Neuron (in vitro differentiated cells): ENCODE measurements around the gene FAM221B.

ENCODE experiments used
- H2AFZ ChIP-seq: one replicate; pipeline ENCODE4 v1.6.1; 2013; ENCODE audit warnings: low read depth, mild to moderate bottlenecking, inconsistent platforms, low read length, moderate library complexity
- H3K27me3 ChIP-seq: one replicate; pipeline ENCODE4 v1.6.1; 2013; ENCODE audit warnings: low read length; ENCODE audit not compliant: insufficient read depth
- H3K36me3 ChIP-seq: one replicate; pipeline ENCODE4 v1.6.1; 2013; ENCODE audit warnings: low read length; ENCODE audit not compliant: insufficient read depth
- H3K4me1 ChIP-seq: one replicate; pipeline ENCODE4 v1.6.1; 2013; ENCODE audit warnings: low read length; ENCODE audit not compliant: insufficient read depth
- H3K4me3 ChIP-seq: 2 replicates; pipeline ENCODE4 v1.5.1; 2013; ENCODE audit warnings: mild to moderate bottlenecking, low read length, moderate library complexity
- H3K9me3 ChIP-seq: one replicate; pipeline ENCODE4 v1.6.1; 2013; ENCODE audit warnings: low read length

The FAM221B gene

GRCh38 chr9:35790025-35790384 lies 38.5 kb downstream of the FAM221B start:
- Histone ChIP-seq H3K4me1 (peaks cover 7% of the 10 kb centered on the region), H2AFZ (no peak overlapping the region), H3K4me3 (no peak overlapping the region), H3K27me3 (peaks cover 3% of the 10 kb centered on the region), H3K9me3 (no peaks in the 10 kb centered on the region), H3K36me3 (no peaks in the 10 kb centered on the region)

DNA sequence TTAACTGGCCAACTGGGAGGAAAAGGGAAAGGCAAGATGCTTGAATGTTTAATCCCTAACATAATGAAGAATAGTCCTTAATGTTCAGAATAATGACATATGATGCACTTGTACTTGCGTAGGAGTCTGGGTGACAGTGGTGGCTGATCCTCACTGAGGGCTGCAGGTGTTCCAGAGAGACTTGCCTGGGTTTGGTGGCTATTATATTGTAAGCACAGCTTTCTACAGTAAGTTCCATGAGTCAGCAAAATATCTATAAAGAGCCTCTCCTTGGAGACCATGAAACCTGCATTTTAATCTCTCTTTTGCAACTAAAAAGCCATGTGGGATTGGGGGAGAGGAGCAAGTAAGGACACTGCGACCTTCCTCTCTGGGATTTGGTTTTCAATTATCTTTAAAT lies 39.0 kb downstream of the FAM221B start:
- H3K9me3 ChIP-seq: no peaks in the 10 kb centered on the region
- H3K36me3 ChIP-seq: no peaks in the 10 kb centered on the region
- no peak overlapping the region for H3K4me3 ChIP-seq
- peaks cover 7% of the 10 kb centered on the region for H3K4me1 ChIP-seq
- no peak overlapping the region for H2AFZ ChIP-seq
- H3K27me3 ChIP-seq: peaks cover 3% of the 10 kb centered on the region

- no peak overlapping the region for H2AFZ ChIP-seq
- H3K36me3 ChIP-seq: no peaks in the 10 kb centered on the region
- no peaks in the 10 kb centered on the region for H3K4me1 ChIP-seq
- H3K4me3 ChIP-seq: no peak overlapping the region
- no peaks in the 10 kb centered on the region for H3K27me3 ChIP-seq
- no peaks in the 10 kb centered on the region for H3K9me3 ChIP-seq
These were observed 45.1 kb downstream of the FAM221B start for GRCh38 chr9:35783418-35783817.

GRCh38 chr9:35781066-35781465 lies 47.5 kb downstream of the FAM221B start:
- Histone ChIP-seq H3K4me3 (no peak overlapping the region), H3K36me3 (no peaks in the 10 kb centered on the region), H3K27me3 (no peaks in the 10 kb centered on the region), H2AFZ (no peak overlapping the region), H3K9me3 (no peaks in the 10 kb centered on the region), H3K4me1 (peaks cover under 1% of the 10 kb centered on the region)

GRCh38 chr9:35778496-35778895 lies 50.0 kb downstream of the FAM221B start:
- no peaks in the 10 kb centered on the region for H3K36me3 ChIP-seq

DNA sequence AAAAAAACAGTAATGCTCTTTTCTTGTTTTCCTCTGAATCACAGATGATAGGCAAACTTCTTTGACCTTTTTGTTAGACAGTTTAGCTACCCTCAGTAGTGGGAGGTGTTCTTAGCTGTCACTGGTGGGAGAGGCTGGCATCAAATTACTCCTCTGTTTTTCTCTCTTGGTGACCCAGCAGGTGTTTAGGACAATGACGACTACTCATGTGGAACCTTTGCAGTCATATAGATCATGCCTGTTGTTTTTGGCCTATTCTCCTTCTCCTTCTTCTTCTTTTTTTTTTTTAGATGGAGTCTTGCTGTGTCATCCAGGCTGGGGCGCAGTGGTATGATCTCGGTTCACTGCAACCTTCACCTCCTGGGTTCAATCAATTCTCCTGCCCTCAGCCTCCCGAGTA lies 52.5 kb downstream of the FAM221B start:
- no peak overlapping the region for H3K4me3 ChIP-seq
- no peaks in the 10 kb centered on the region for H3K36me3 ChIP-seq

More at GRCh38 chr9:35778496-35778895, 50.0 kb downstream of the FAM221B start:
- H3K4me3 ChIP-seq: no peak overlapping the region
- H3K27me3 ChIP-seq: no peaks in the 10 kb centered on the region
- H2AFZ ChIP-seq: no peak overlapping the region
- H3K9me3 ChIP-seq: no peaks in the 10 kb centered on the region
- H3K4me1 ChIP-seq: peaks cover 4% of the 10 kb centered on the region

GRCh38 chr9:35774907-35775635 lies 53.5 kb downstream of the FAM221B start:
- Histone ChIP-seq H3K27me3 (no peaks in the 10 kb centered on the region), H3K9me3 (no peaks in the 10 kb centered on the region), H3K4me3 (no peak overlapping the region), H3K36me3 (no peaks in the 10 kb centered on the region), H2AFZ (peak overlapping the region; percentile 32), H3K4me1 (peaks cover 4% of the 10 kb centered on the region)

More for the DNA sequence above, 52.5 kb downstream of the FAM221B start:
- peaks cover 4% of the 10 kb centered on the region for H3K4me1 ChIP-seq
- H3K27me3 ChIP-seq: no peaks in the 10 kb centered on the region
- no peaks in the 10 kb centered on the region for H3K9me3 ChIP-seq
- H2AFZ ChIP-seq: peak overlapping the region; percentile 32

DNA sequence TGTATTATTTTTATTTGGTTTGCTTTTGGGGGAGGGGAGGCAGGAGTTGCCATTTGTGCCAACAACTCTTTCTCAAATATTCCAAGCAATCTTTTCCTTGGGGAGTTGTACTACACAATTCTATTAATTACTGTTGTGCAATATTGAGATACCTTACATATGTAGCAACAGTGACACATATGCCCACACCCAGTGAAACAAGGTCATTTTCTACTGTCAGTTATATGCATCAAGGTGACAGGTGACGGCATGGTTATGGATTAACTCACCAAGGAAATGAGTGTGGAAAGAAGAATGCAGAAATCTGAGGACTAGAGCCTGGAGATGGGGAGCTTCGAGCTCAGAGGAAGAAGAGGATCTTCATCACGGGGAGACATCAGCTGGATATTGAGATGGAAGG lies 56.6 kb downstream of the FAM221B start:
- Histone ChIP-seq H3K36me3 (no peaks in the 10 kb centered on the region), H2AFZ (no peak overlapping the region), H3K27me3 (no peaks in the 10 kb centered on the region), H3K9me3 (no peaks in the 10 kb centered on the region), H3K4me3 (no peak overlapping the region), H3K4me1 (peaks cover 4% of the 10 kb centered on the region)

DNA sequence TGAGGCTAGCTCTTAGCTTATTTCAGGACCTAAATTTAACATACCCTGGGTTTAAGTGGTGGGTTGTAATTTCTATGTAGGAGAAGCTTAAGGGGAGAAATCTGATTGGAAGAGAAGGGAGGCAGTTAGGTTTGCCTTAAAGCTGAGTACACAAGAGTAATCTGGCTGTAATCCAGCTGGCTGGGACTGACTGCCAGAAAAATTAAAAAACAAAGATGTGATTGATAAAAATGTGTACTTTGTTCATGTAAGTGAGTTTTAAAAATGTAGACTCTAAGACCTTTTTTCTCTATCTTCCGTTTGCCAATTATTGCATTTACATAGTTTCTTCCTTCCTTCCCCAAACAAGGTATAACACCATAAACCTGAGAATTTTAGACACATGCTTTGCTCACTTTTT lies 57.0 kb downstream of the FAM221B start:
- no peaks in the 10 kb centered on the region for H3K27me3 ChIP-seq
- H3K36me3 ChIP-seq: no peaks in the 10 kb centered on the region
- peaks cover 4% of the 10 kb centered on the region for H3K4me1 ChIP-seq
- no peak overlapping the region for H3K4me3 ChIP-seq
- H2AFZ ChIP-seq: no peak overlapping the region
- no peaks in the 10 kb centered on the region for H3K9me3 ChIP-seq

DNA sequence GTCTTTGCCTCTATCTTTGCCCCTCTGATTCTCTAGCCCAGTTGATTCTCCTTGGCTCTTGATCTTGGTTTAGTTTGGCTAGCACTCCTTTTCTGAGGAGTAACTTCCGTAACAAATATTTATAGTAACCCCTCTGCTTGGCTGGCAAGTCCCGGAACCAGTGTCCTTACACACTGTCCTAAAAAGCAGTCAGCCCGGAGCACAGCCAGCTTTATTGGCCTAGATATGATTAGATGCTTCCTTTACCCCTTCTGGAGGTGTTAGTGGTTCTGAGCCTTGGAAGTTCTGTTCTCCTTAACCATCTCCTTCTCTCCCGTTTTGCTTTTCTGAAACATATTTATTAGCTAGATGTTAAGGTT lies 57.5 kb downstream of the FAM221B start:
- H2AFZ ChIP-seq: no peak overlapping the region
- no peaks in the 10 kb centered on the region for H3K9me3 ChIP-seq
- H3K4me3 ChIP-seq: no peak overlapping the region
- H3K36me3 ChIP-seq: no peaks in the 10 kb centered on the region
- H3K27me3 ChIP-seq: no peaks in the 10 kb centered on the region
- peaks cover 3% of the 10 kb centered on the region for H3K4me1 ChIP-seq

GRCh38 chr9:35769763-35770162 lies 58.8 kb downstream of the FAM221B start:
- Histone ChIP-seq H3K4me1 (no peaks in the 10 kb centered on the region), H3K36me3 (no peaks in the 10 kb centered on the region), H3K9me3 (no peaks in the 10 kb centered on the region), H3K27me3 (no peaks in the 10 kb centered on the region), H3K4me3 (no peak overlapping the region), H2AFZ (no peak overlapping the region)

GRCh38 chr9:35767458-35767857 lies 61.1 kb downstream of the FAM221B start:
- H3K4me1 ChIP-seq: no peaks in the 10 kb centered on the region
- no peak overlapping the region for H2AFZ ChIP-seq
- no peaks in the 10 kb centered on the region for H3K36me3 ChIP-seq
- H3K9me3 ChIP-seq: no peaks in the 10 kb centered on the region
- H3K27me3 ChIP-seq: no peaks in the 10 kb centered on the region
- no peak overlapping the region for H3K4me3 ChIP-seq

GRCh38 chr9:35766997-35767396 lies 61.5 kb downstream of the FAM221B start:
- Histone ChIP-seq H2AFZ (no peak overlapping the region), H3K9me3 (no peaks in the 10 kb centered on the region), H3K4me1 (no peaks in the 10 kb centered on the region), H3K4me3 (no peak overlapping the region), H3K27me3 (no peaks in the 10 kb centered on the region), H3K36me3 (no peaks in the 10 kb centered on the region)
